ENCODE results near the gene LTK. TPM values are rescaled to one million over a fixed set of nuclear protein-coding genes. Genes with fewer than 3 reads are reported as not detected.
A peak's percentile ranks its signal among the peaks of the same experiment; 100 is the strongest.

Gene LTK
- total RNA-seq, 4 donors from 2014 or later, result 0.57 to 2.8 (median 0.66) TPM

DNA sequence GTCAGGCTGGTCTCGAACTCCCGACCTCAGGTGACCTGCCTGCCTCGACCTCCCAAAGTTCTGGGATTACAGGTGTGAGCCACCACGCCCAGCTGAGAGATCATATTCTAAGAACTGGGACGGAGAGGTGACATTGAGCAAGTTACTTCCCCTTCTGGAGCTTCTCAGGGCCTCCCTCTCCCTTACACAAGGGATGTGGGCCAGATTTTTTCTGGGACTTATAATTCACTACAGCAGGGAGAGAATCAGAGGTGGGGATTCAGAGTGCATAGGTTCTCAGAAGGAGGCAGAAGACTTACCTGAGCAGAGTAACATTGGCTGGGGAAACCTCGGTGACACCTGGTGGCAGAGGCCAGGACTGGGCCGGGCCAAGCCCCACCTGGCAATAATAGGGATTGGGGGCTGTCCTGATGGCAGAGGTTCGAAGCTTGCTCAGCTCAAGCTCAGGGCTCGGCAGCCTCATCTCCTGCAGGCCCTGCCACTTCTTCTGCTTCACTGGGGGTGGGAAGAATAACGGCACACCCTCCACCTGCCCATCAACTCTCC lies 6.8 kb downstream of the LTK start:
- Histone ChIP-seq H3K27ac (no peak overlapping the region), H3K27me3 (peaks cover 49% of the 10 kb centered on the region)

DNA sequence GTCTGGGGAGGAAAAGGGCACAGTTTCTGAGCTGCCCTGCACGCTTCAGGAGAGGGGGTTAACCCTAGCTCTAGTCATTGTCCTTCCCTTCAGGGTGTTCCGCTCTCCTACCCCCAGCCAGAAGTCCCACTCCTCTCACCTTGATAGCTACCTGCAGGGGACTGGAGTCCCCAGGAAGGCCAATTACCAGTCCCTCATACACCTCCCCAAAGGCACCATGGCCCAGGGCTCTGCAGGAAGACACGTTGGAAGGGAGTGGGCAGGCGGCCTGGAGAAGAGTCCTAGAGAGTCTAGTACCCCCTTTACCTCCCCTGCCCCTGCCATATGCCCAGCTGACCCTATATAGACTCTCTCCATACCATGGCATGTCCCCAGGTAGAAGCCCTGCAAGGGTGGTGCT lies 7.9 kb downstream of the LTK start:
- Histone ChIP-seq H3K27ac (no peak overlapping the region), H3K9me3 (no peaks in the 10 kb centered on the region), H3K4me1 (peaks cover 32% of the 10 kb centered on the region), H3K36me3 (no peaks in the 10 kb centered on the region), H3K4me3 (no peak overlapping the region), H3K27me3 (peaks cover 48% of the 10 kb centered on the region)
- DNase-seq (ENCODE audit: low spot score in 2 of 2), result no peak
- TF ChIP-seq POLR2A (IDR thresholded peaks at IDR 0.05), result no peak
- TF ChIP-seq POLR2AphosphoS5 (IDR thresholded peaks at IDR 0.05), result no peak
- TF ChIP-seq EP300 (IDR thresholded peaks at IDR 0.05), result no peak
- TF ChIP-seq, protein P1, sequence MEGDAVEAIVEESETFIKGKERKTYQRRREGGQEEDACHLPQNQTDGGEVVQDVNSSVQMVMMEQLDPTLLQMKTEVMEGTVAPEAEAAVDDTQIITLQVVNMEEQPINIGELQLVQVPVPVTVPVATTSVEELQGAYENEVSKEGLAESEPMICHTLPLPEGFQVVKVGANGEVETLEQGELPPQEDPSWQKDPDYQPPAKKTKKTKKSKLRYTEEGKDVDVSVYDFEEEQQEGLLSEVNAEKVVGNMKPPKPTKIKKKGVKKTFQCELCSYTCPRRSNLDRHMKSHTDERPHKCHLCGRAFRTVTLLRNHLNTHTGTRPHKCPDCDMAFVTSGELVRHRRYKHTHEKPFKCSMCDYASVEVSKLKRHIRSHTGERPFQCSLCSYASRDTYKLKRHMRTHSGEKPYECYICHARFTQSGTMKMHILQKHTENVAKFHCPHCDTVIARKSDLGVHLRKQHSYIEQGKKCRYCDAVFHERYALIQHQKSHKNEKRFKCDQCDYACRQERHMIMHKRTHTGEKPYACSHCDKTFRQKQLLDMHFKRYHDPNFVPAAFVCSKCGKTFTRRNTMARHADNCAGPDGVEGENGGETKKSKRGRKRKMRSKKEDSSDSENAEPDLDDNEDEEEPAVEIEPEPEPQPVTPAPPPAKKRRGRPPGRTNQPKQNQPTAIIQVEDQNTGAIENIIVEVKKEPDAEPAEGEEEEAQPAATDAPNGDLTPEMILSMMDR (IDR thresholded peaks at IDR 0.05), result no peak
- WGBS, result 91% methylated on average over 3 of the region's 4 CpGs

More for the DNA sequence above, 6.8 kb downstream of the LTK start:
- WGBS, result 77% methylated on average over 8 of the region's 10 CpGs
- Histone ChIP-seq H3K36me3 (no peaks in the 10 kb centered on the region), H3K9me3 (no peaks in the 10 kb centered on the region), H3K4me1 (peaks cover 32% of the 10 kb centered on the region), H3K4me3 (no peak overlapping the region)
- TF ChIP-seq EP300 (IDR thresholded peaks at IDR 0.05) (no peak), POLR2A (IDR thresholded peaks at IDR 0.05) (no peak), POLR2AphosphoS5 (IDR thresholded peaks at IDR 0.05) (no peak)
- TF ChIP-seq, protein P1 (IDR thresholded peaks at IDR 0.05), result no peak
- no peak for DNase-seq (ENCODE audit: low spot score in 2 of 2)

DNA sequence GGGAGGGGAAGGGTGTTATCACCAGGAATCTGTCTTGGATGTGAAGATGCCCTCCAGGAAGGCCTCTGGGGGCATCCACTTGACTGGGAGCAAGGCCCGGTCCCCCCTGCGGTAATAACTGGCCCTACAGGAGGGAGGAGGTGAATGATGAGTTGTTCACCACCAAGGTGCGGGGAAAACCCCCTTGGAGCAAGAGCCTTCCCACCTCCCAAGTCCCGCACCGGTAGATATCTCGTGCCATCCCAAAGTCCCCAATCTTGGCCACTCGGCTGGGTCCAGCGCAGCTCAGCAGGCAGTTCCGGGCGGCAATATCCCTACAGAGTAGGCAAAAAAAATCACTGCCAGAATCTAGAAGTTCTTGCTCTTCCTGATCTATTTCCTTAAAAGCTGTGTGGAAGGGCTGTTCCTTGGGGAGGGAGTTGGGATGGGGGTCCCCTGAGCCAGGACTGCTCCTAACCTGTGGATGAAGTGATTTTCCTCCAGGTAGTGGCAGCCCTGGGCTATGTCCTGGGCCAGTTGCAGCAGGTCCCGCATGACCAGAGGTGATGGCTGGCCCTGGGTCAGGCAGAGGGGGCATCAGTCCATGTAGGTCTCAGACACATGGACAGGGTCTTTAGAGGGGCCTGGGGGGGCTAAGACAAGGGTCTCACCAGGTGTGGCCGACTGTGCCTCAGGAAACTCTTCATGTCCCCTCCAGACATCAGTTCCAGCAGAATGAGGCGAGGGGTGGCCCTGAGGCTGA lies 8.7 kb downstream of the LTK start:
- Histone ChIP-seq H3K9me3 (no peaks in the 10 kb centered on the region), H3K36me3 (no peaks in the 10 kb centered on the region), H3K27me3 (peaks cover 49% of the 10 kb centered on the region), H3K4me1 (peaks cover 32% of the 10 kb centered on the region), H3K27ac (no peak overlapping the region), H3K4me3 (no peak overlapping the region)
- TF ChIP-seq EP300 (IDR thresholded peaks at IDR 0.05) (no peak), POLR2AphosphoS5 (IDR thresholded peaks at IDR 0.05) (no peak), POLR2A (IDR thresholded peaks at IDR 0.05) (no peak)
- TF ChIP-seq, protein P1 (IDR thresholded peaks at IDR 0.05), result no peak
- 87% methylated on average over 12 of the region's 13 CpGs for WGBS
- DNase-seq (ENCODE audit: low spot score in 2 of 2), result no peak

DNA sequence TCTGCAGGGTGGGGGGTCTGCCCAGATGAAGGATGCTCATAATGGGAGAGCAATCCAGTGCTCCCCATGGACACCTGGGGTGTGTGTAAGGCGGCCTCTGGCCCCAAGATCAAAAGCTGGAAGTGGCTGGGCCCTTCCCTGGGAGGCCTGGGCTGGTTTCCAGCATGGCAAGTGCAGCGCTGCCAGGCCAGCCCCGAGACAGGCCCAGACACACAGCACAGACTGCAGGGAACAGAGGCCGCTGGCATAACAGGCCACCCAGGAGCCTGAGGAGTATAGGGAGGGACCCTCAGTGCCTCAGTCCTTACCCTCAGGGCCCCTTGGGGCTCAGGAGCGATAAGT lies 10.0 kb downstream of the LTK start:
- Histone ChIP-seq H3K27ac (no peak overlapping the region), H3K4me1 (peaks cover 32% of the 10 kb centered on the region), H3K27me3 (peaks cover 60% of the 10 kb centered on the region), H3K36me3 (no peaks in the 10 kb centered on the region), H3K4me3 (no peak overlapping the region), H3K9me3 (no peaks in the 10 kb centered on the region)
- 52% methylated on average over 4 of the region's 5 CpGs for WGBS
- DNase-seq (ENCODE audit: low spot score in 2 of 2), result no peak
- TF ChIP-seq POLR2A (IDR thresholded peaks at IDR 0.05) (no peak), EP300 (IDR thresholded peaks at IDR 0.05) (no peak), POLR2AphosphoS5 (IDR thresholded peaks at IDR 0.05) (no peak)
- TF ChIP-seq, protein P1 (IDR thresholded peaks at IDR 0.05), result no peak

- DNase-seq (ENCODE audit: low spot score in 2 of 2), result no peak
- Histone ChIP-seq H3K27me3 (peaks cover 62% of the 10 kb centered on the region), H3K4me3 (peak overlapping the region; percentile 33), H3K27ac (no peak overlapping the region), H3K9me3 (no peaks in the 10 kb centered on the region), H3K36me3 (no peaks in the 10 kb centered on the region), H3K4me1 (peaks cover 32% of the 10 kb centered on the region)
- TF ChIP-seq EP300 (IDR thresholded peaks at IDR 0.05) (no peak), POLR2AphosphoS5 (IDR thresholded peaks at IDR 0.05) (no peak), POLR2A (IDR thresholded peaks at IDR 0.05) (no peak)
- TF ChIP-seq, protein P1 (IDR thresholded peaks at IDR 0.05), result no peak
- WGBS, result 14% methylated on average over 17 of the region's 54 CpGs
These were observed 10.6 kb downstream of the LTK start for GRCh38 chr15:41502795-41503668.

Measured in suprapubic skin (tissue), 4 donors.